HepG2 (cell line): ENCODE measurements around the gene QKI.

Source experiments
- CTCF ChIP-seq: sonication (generic); formaldehyde crosslinking; IDR thresholded peaks from 2 replicates; pipeline ENCODE4 v1.5.0; 2020; ENCODE audit warnings: mild to moderate bottlenecking, missing genetic modification reagents, moderate library complexity
- MAFK ChIP-seq, 2 experiments: IDR thresholded peaks in 1 of 2; conservative IDR thresholded peaks in 1 of 2; 2 replicates each; pipeline ENCODE4 v1.6.1; 2011; ENCODE audit warnings: improper control_type of control experiment in 2 of 2, low read length in 2 of 2
- MTF1 ChIP-seq: sonication (generic); formaldehyde crosslinking; IDR thresholded peaks from 2 replicates; pipeline ENCODE4 v1.5.0; 2020; ENCODE audit warnings: missing genetic modification reagents
- RAD21 ChIP-seq: fragments of 450-650 bp; formaldehyde crosslinking; IDR thresholded peaks from 2 replicates; pipeline ENCODE4 v1.5.0; 2020; ENCODE audit warnings: mild to moderate bottlenecking

- TF ChIP-seq RAD21: no peak
- TF ChIP-seq CTCF: no peak
- TF ChIP-seq MAFK (conservative IDR thresholded peaks at IDR 0.05 in 1 of 2, IDR thresholded peaks at IDR 0.05 in 1 of 2; ENCODE audit: low read length in 2 of 2): no peak
- no peak for TF ChIP-seq MTF1 (CRISPR knock-in tag)
These were observed 7.7 kb upstream of the QKI start for GRCh38 chr6:163406830-163407229.
